SK-N-SH (cell line): ENCODE measurements around the gene SERPINB2.

Experiments
- CTCF ChIP-seq: fragments of 200-600 bp; sonication (generic); IDR thresholded peaks from 2 replicates; pipeline ENCODE4 v1.6.1; 2017; ENCODE audit warnings: antibody characterized with exemption, mild to moderate bottlenecking, moderate library complexity
- EP300 ChIP-seq, 2 experiments: IDR thresholded peaks; 2 replicates each; pipeline versions ENCODE4 v1.4.0 to v1.6.1; 2012; ENCODE audit warnings: borderline replicate concordance in 1 of 2, low read depth in 1 of 2, low read length in 1 of 2
- TAF1 ChIP-seq: IDR thresholded peaks from 2 replicates; pipeline ENCODE4 v1.6.1; 2012; ENCODE audit warnings: low read depth, mild to moderate bottlenecking, low read length, moderate library complexity, borderline replicate concordance
- TCF12 ChIP-seq: IDR thresholded peaks from 2 replicates; pipeline ENCODE4 v1.4.0; 2012
- TF ChIP-seq, protein P1 (sequence below): IDR thresholded peaks from 2 replicates; pipeline ENCODE4 v1.4.0; 2012; ENCODE audit warnings: low read depth, borderline replicate concordance
- TF ChIP-seq, protein P2 (sequence below): IDR thresholded peaks from 2 replicates; pipeline ENCODE4 v1.6.1; 2012; ENCODE audit warnings: mild to moderate bottlenecking, low read depth, low read length, moderate library complexity

- TF ChIP-seq CTCF (no peak), TCF12 (no peak), TAF1 (no peak), EP300 (IDR thresholded peaks at IDR 0.05; ENCODE audit: borderline replicate concordance in 1 of 2, low read depth in 1 of 2, low read length in 1 of 2) (no peak)
- TF ChIP-seq, protein P1, sequence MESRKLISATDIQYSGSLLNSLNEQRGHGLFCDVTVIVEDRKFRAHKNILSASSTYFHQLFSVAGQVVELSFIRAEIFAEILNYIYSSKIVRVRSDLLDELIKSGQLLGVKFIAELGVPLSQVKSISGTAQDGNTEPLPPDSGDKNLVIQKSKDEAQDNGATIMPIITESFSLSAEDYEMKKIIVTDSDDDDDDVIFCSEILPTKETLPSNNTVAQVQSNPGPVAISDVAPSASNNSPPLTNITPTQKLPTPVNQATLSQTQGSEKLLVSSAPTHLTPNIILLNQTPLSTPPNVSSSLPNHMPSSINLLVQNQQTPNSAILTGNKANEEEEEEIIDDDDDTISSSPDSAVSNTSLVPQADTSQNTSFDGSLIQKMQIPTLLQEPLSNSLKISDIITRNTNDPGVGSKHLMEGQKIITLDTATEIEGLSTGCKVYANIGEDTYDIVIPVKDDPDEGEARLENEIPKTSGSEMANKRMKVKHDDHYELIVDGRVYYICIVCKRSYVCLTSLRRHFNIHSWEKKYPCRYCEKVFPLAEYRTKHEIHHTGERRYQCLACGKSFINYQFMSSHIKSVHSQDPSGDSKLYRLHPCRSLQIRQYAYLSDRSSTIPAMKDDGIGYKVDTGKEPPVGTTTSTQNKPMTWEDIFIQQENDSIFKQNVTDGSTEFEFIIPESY: no peak
- TF ChIP-seq, protein P2, sequence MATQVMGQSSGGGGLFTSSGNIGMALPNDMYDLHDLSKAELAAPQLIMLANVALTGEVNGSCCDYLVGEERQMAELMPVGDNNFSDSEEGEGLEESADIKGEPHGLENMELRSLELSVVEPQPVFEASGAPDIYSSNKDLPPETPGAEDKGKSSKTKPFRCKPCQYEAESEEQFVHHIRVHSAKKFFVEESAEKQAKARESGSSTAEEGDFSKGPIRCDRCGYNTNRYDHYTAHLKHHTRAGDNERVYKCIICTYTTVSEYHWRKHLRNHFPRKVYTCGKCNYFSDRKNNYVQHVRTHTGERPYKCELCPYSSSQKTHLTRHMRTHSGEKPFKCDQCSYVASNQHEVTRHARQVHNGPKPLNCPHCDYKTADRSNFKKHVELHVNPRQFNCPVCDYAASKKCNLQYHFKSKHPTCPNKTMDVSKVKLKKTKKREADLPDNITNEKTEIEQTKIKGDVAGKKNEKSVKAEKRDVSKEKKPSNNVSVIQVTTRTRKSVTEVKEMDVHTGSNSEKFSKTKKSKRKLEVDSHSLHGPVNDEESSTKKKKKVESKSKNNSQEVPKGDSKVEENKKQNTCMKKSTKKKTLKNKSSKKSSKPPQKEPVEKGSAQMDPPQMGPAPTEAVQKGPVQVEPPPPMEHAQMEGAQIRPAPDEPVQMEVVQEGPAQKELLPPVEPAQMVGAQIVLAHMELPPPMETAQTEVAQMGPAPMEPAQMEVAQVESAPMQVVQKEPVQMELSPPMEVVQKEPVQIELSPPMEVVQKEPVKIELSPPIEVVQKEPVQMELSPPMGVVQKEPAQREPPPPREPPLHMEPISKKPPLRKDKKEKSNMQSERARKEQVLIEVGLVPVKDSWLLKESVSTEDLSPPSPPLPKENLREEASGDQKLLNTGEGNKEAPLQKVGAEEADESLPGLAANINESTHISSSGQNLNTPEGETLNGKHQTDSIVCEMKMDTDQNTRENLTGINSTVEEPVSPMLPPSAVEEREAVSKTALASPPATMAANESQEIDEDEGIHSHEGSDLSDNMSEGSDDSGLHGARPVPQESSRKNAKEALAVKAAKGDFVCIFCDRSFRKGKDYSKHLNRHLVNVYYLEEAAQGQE: no peak
Measured at GRCh38 chr18:63858456-63858855, 29.0 kb upstream of the SERPINB2 start.
